Suprapubic skin (tissue), 4 donors: ENCODE measurements around the gene BCL2L1. TPM values are rescaled to one million over a fixed set of nuclear protein-coding genes. Genes with fewer than 3 reads are reported as not detected.

Experiments
- DNase-seq, 2 donors: peaks; one replicate each; pipeline ENCODE4 v3.0.0-alpha.2; 2019; ENCODE audit warnings: low spot score in 2 of 2
- H3K27ac ChIP-seq: fragments of 200-600 bp; sonication (generic); one replicate; pipeline ENCODE4 v1.5.1; 2019
- H3K27me3 ChIP-seq: fragments of 200-600 bp; sonication (generic); one replicate; pipeline ENCODE4 v1.5.1; 2019
- H3K36me3 ChIP-seq: fragments of 200-600 bp; sonication (generic); one replicate; pipeline ENCODE4 v1.5.1; 2019
- H3K4me1 ChIP-seq: fragments of 200-600 bp; sonication (generic); one replicate; pipeline ENCODE4 v1.5.1; 2019
- H3K4me3 ChIP-seq: fragments of 200-600 bp; sonication (generic); one replicate; pipeline ENCODE4 v1.5.1; 2019; ENCODE audit warnings: mild to moderate bottlenecking
- H3K9me3 ChIP-seq: fragments of 200-600 bp; sonication (generic); one replicate; pipeline ENCODE4 v1.5.1; 2019
- EP300 ChIP-seq: sonication (generic); formaldehyde crosslinking; IDR thresholded peaks from one replicate; pipeline ENCODE4 v1.6.1; 2017; ENCODE audit warnings: antibody characterized with exemption
- POLR2A ChIP-seq, 2 donors: fragments of 450-650 bp; IDR thresholded peaks; one replicate each; pipeline ENCODE4 v1.6.1; 2017; ENCODE audit warnings: antibody characterized with exemption in 2 of 2, mild to moderate bottlenecking in 2 of 2, moderate library complexity in 2 of 2
- POLR2AphosphoS5 ChIP-seq, 3 donors: sonication (generic); formaldehyde crosslinking; IDR thresholded peaks; one replicate each; pipeline ENCODE4 v1.6.1; 2017; ENCODE audit warnings: antibody characterized with exemption in 3 of 3
- WGBS: methylation state at CpG from one replicate; pipeline ENCODE4 v1.1.5; 2018; 5-methylcytosine and 5-hydroxymethylcytosine counted together
- total RNA-seq, 4 donors: library from RNA; depleted of rRNA; stranded (reverse); fragments of >200 nt; gene quantifications; one replicate each; pipeline ENCODE4 v1.1.0, GENCODE V29; 2016
- TF ChIP-seq, protein P1 (sequence below), 2 donors: fragments of 200-600 bp in 1 of 2; fragments of 450-650 bp in 1 of 2; sonication (generic) in 1 of 2; IDR thresholded peaks; one replicate each; pipeline ENCODE4 v1.5.1; 2016 to 2019; ENCODE audit warnings: antibody characterized with exemption in 2 of 2, mild to moderate bottlenecking in 1 of 2, moderate library complexity in 1 of 2

The BCL2L1 gene
- total RNA-seq, 4 donors from 2014 or later: 104 to 120 (median 107) TPM

- TF ChIP-seq, protein P1, sequence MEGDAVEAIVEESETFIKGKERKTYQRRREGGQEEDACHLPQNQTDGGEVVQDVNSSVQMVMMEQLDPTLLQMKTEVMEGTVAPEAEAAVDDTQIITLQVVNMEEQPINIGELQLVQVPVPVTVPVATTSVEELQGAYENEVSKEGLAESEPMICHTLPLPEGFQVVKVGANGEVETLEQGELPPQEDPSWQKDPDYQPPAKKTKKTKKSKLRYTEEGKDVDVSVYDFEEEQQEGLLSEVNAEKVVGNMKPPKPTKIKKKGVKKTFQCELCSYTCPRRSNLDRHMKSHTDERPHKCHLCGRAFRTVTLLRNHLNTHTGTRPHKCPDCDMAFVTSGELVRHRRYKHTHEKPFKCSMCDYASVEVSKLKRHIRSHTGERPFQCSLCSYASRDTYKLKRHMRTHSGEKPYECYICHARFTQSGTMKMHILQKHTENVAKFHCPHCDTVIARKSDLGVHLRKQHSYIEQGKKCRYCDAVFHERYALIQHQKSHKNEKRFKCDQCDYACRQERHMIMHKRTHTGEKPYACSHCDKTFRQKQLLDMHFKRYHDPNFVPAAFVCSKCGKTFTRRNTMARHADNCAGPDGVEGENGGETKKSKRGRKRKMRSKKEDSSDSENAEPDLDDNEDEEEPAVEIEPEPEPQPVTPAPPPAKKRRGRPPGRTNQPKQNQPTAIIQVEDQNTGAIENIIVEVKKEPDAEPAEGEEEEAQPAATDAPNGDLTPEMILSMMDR (IDR thresholded peaks at IDR 0.05): no peak
- no peak for TF ChIP-seq POLR2A (IDR thresholded peaks at IDR 0.05)
- Histone ChIP-seq H3K36me3 (peaks cover 22% of the 10 kb centered on the region), H3K27me3 (no peaks in the 10 kb centered on the region), H3K4me3 (no peak overlapping the region), H3K9me3 (no peaks in the 10 kb centered on the region), H3K27ac (peak overlapping the region; percentile 73), H3K4me1 (peaks cover 71% of the 10 kb centered on the region)
- no peak for DNase-seq
- 85% methylated on average over 2 of the region's 2 CpGs for WGBS
These were observed 15.9 kb downstream of the BCL2L1 start for GRCh38 chr20:31706607-31707257.

DNA sequence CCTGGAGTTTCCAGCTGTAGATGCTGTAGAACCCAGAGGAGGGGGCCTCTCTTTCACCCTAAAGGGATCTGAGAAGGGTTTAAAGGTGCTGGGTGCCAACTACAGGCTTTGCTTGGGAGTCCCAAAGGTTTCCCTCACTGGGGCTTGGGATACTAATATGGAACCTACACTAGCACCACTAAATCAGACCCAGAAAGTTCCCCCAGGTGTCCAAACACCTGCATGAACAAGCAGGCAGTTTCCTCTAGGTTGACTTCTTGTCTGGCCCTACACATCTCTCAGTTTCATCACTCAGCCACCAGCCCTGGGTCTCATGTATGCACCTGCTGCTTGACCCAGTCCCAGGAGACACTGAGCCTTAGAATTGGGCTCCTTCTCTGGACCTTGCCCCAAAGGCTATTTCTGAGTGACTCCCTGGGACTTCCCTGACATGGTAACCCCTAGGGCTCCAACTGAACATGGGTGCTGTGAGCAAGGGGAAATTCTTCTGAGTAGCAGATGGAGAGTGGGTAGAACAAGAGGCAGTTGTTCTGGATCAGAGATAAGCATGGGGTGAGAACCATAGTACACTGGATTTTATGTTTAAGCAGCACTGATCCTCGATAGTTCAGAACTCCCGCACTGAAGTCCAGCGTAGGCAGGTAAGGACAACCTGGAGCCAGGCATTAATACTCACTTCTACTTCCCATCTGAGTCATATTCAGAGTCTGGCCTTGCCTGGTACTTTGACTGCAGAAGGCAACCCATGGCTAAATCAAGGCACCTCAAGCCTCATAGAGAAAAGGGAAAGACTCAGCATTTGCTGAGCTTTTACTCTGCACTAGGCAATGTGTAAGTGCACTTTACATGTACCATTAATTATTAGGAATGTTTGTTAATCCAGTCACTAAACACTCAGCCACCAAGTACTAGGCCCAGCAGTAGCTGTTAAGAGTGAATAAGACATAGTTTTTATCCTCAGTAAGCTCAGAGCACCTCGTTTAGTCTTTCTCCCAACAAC is 16.8 kb downstream of the BCL2L1 start:
- Histone ChIP-seq H3K9me3 (no peaks in the 10 kb centered on the region), H3K27ac (peak overlapping the region; percentile 73), H3K27me3 (no peaks in the 10 kb centered on the region), H3K36me3 (peaks cover 22% of the 10 kb centered on the region), H3K4me3 (no peak overlapping the region), H3K4me1 (peaks cover 63% of the 10 kb centered on the region)
- WGBS: 73% methylated on average over 4 of the region's 4 CpGs
- no peak for TF ChIP-seq EP300
- TF ChIP-seq, protein P1 (IDR thresholded peaks at IDR 0.05): no peak
- no peak for TF ChIP-seq POLR2AphosphoS5 (IDR thresholded peaks at IDR 0.05)
- TF ChIP-seq POLR2A (IDR thresholded peaks at IDR 0.05): no peak
- no peak for DNase-seq

GRCh38 chr20:31705191-31705590 is 17.5 kb downstream of the BCL2L1 start:
- Histone ChIP-seq H3K27me3 (no peaks in the 10 kb centered on the region), H3K27ac (peak overlapping the region; percentile 73), H3K4me1 (peaks cover 61% of the 10 kb centered on the region), H3K4me3 (no peak overlapping the region), H3K36me3 (peaks cover 22% of the 10 kb centered on the region), H3K9me3 (no peaks in the 10 kb centered on the region)
- TF ChIP-seq EP300: no peak
- no peak for DNase-seq

DNA sequence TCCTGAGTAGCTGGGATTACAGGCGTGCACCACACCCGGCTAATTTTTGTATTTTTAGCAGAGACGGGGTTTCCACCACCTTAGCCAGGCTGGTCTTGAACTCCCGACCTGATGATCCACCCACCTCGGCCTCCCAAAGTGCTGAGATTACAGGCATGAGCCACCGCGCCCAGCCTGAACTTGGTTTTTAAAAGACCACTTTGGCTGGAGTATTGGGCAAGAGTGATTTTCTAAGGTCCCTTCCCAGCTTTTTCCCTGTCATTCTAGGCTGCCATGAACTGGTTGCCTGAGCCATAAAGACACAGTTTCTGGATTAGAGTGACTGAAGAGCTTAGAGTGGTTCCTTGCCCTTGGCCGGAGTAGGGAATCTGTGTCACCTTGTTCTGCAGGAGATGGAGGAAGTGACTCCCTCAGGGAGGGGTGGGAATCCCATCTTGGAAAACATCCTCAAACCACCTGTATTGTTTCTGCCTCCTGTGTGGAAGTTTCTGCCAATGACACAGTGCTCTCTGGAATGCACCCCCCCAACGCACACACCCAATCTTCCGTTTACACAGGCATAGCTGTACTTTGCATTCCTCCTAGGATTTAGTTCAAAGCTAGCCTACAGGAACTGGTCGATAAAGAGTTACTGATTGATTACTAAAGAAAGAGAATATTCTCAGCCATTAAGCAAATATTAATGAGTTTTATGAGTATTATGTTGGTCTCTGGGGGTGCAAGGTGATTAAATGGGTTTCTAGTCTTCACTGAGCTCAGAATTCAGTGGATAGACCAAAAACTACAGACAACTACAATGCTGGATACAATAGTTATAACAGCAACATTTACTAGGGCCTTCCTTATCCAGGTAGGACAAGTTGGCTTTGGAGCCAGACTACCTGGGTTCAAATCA is 18.2 kb downstream of the BCL2L1 start:
- TF ChIP-seq EP300 (no peak), POLR2AphosphoS5 (IDR thresholded peaks at IDR 0.05) (peak in 1 of 3 donors; percentile 20)
- WGBS: 64% methylated on average over 11 of the region's 11 CpGs
- H3K27me3 ChIP-seq: no peaks in the 10 kb centered on the region
- H3K36me3 ChIP-seq: peaks cover 22% of the 10 kb centered on the region
- H3K9me3 ChIP-seq: no peaks in the 10 kb centered on the region
- no peak for DNase-seq
- peaks cover 63% of the 10 kb centered on the region for H3K4me1 ChIP-seq
- peak overlapping the region; percentile 73 for H3K27ac ChIP-seq
- no peak overlapping the region for H3K4me3 ChIP-seq

- TF ChIP-seq POLR2A (IDR thresholded peaks at IDR 0.05) (no peak), EP300 (no peak), POLR2AphosphoS5 (IDR thresholded peaks at IDR 0.05) (no peak)
- TF ChIP-seq, protein P1 (IDR thresholded peaks at IDR 0.05): no peak
- Histone ChIP-seq H3K4me3 (no peak overlapping the region), H3K27me3 (no peaks in the 10 kb centered on the region), H3K4me1 (peaks cover 64% of the 10 kb centered on the region), H3K9me3 (no peaks in the 10 kb centered on the region), H3K27ac (no peak overlapping the region), H3K36me3 (peaks cover 8% of the 10 kb centered on the region)
- no peak for DNase-seq
- WGBS: 73% methylated on average over 1 of the region's 1 CpG
These were observed 21.1 kb downstream of the BCL2L1 start for GRCh38 chr20:31701591-31701990.
